Measurements from ENCODE around the gene FNDC11.

Gene FNDC11

DNA sequence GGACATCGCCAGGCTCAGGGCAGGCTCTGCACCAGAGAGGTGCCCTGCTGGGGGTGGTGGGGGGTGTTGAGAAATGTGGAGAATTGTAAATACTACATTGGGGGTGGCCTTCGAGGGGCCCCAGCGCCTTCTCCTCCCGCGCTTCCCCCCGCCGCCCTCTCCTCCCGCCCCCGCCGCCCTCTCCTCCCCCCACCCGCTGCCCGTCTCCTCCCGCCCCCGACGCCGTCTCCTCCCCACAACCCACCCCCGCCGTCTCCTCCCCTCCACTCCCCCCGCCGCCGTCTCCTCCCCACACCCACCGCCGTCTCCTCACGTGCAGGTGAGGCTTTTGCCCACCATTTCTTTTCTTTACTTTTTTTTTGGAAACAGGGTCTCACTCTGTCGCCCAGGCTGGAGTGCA is 4.9 kb upstream of the FNDC11 start:
- no peak for TF ChIP-seq FOXP2 (optimal IDR thresholded peaks at IDR 0.05; ENCODE audit: borderline replicate concordance, extremely low read depth, extremely low read length, insufficient read depth)
- TF ChIP-seq POLR2AphosphoS5 (IDR thresholded peaks at IDR 0.05; ENCODE audit: low read depth, low read length), result no peak

GRCh38 chr20:63549679-63550282 is 4.2 kb upstream of the FNDC11 start:
- TF ChIP-seq POLR2AphosphoS5 (IDR thresholded peaks at IDR 0.05; ENCODE audit: low read depth, low read length) (no peak), FOXP2 (optimal IDR thresholded peaks at IDR 0.05; ENCODE audit: borderline replicate concordance, extremely low read depth, extremely low read length, insufficient read depth) (no peak), TAF1 (IDR thresholded peaks at IDR 0.05; ENCODE audit: borderline replicate concordance, insufficient read depth, low read length) (no peak), REST (IDR thresholded peaks at IDR 0.05; ENCODE audit: insufficient read depth in 1 of 2, low read depth in 2 of 2, low read length in 2 of 2) (no peak), SIN3A (IDR thresholded peaks at IDR 0.05; ENCODE audit: borderline replicate concordance, insufficient read depth, low read length) (no peak)

DNA sequence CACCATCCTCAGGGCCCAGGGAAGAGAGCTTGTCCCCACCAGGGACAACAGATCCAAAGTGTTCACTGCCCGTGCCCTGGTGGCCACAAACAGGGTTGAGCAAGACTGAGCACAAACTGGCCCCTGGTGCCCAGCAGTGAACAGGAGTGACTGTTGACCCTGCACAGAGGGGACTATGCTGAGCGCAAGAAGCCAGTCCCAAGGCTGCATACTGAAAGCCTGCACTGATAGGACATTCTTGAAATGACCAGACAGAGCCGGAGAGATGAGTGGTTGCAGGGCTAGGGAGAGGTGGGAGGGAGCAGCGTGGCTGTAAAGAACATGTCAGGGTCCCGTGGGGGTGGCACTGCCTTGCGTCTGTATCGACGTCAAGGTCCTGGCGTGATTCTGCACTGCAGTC is 2.9 kb upstream of the FNDC11 start:
- TF ChIP-seq TAF1 (IDR thresholded peaks at IDR 0.05; ENCODE audit: borderline replicate concordance, insufficient read depth, low read length), result no peak
- TF ChIP-seq POLR2AphosphoS5 (IDR thresholded peaks at IDR 0.05; ENCODE audit: low read depth, low read length), result no peak
- TF ChIP-seq FOXP2 (optimal IDR thresholded peaks at IDR 0.05; ENCODE audit: borderline replicate concordance, extremely low read depth, extremely low read length, insufficient read depth), result no peak
- no peak for TF ChIP-seq SIN3A (IDR thresholded peaks at IDR 0.05; ENCODE audit: borderline replicate concordance, insufficient read depth, low read length)
- no peak for TF ChIP-seq REST (IDR thresholded peaks at IDR 0.05; ENCODE audit: insufficient read depth in 1 of 2, low read depth in 2 of 2, low read length in 2 of 2)

DNA sequence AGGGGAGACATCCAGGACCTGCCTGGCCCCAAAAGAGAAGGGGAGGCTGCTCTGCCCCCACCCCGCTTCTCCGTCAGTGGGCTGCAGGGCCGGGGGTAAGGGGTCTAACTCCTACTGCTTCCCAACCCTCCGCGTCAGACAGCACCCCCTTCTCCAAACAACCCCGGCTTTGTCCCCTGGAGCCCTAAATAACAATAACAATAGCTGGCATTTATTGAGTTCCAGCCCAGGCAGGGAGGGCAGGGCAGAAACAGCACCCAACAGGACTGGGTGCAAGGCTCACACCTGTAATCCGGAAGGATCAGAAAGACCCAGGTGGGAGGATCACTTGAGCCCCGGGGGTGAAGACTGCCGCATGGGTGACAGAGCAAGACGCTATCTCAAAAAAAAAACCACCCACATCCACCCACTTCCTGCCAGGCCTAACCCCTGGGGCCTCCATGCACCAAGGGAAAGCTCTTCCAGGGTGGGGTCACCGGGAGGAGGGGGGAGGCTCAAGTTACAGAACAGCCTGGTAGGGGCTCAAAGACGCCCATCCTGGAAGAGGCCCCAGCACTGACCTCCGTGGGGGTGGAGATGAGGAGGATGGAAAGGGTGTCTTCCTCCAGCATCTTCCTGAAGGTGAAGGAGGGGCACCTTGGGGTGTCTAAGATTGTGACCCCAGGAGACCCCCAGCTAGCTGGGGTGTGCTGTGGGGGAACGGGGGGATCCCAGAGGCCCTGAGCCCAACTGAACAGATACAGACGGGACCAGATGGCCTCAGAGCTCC is 1.3 kb upstream of the FNDC11 start:
- TF ChIP-seq SIN3A (IDR thresholded peaks at IDR 0.05; ENCODE audit: borderline replicate concordance, insufficient read depth, low read length), result no peak
- TF ChIP-seq FOXP2 (optimal IDR thresholded peaks at IDR 0.05; ENCODE audit: borderline replicate concordance, extremely low read depth, extremely low read length, insufficient read depth), result no peak
- TF ChIP-seq REST (IDR thresholded peaks at IDR 0.05; ENCODE audit: insufficient read depth in 1 of 2, low read depth in 2 of 2, low read length in 2 of 2), result no peak
- no peak for TF ChIP-seq POLR2AphosphoS5 (IDR thresholded peaks at IDR 0.05; ENCODE audit: low read depth, low read length)
- TF ChIP-seq TAF1 (IDR thresholded peaks at IDR 0.05; ENCODE audit: borderline replicate concordance, insufficient read depth, low read length), result no peak

DNA sequence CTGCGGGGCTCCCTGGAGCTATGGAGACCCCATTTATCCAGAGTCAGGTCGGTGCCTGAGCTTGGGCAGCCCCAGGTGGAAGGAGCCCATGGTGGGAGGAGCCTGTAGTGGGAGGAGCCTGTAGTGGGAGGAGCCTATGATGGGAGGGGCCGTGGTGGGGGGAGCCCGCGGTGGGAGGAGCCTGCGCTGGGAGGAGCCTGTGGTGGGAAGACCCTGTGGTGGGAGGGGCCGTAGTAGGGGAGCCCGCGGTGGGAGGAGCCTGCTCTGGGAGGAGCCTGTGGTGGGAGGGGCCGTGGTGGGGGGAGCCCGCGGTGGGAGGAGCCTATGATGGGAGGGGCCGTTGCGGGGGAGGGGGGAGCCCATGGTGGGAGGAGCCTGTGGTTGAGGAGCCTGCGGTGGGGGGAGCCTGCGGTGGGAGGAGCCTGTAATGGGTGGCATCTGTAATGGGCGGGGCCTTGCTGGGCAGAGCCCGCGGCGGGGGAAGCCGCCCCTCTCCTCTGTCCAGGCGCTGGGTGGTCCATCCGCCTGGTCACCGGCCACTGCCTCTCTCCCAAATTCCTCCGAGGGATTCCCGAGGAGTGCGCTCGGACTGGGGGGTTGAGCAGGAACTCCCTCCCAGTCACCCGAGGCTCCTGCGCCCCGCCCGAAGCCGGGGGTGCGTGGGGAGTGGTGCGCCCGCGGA is 567 bp upstream of the FNDC11 start:
- TF ChIP-seq FOXP2 (optimal IDR thresholded peaks at IDR 0.05; ENCODE audit: borderline replicate concordance, extremely low read depth, extremely low read length, insufficient read depth) (no peak), SIN3A (IDR thresholded peaks at IDR 0.05; ENCODE audit: borderline replicate concordance, insufficient read depth, low read length) (no peak), TAF1 (IDR thresholded peaks at IDR 0.05; ENCODE audit: borderline replicate concordance, insufficient read depth, low read length) (no peak), REST (IDR thresholded peaks at IDR 0.05; ENCODE audit: insufficient read depth in 1 of 2, low read depth in 2 of 2, low read length in 2 of 2) (no peak), POLR2AphosphoS5 (IDR thresholded peaks at IDR 0.05; ENCODE audit: low read depth, low read length) (no peak)

Measured in PFSK-1 (cell line).